ENCODE results near the gene LEMD1. TPM values are rescaled to one million over a fixed set of nuclear protein-coding genes. Genes with fewer than 3 reads are reported as not detected.

LEMD1 gene
- polyA plus RNA-seq, 1 donor from 2014 or later, result 67.6 TPM

- Histone ChIP-seq H3K4me3 (ENCODE audit: low read length) (no peak overlapping the region), H3K9me3 (ENCODE audit: low read length) (no peaks in the 10 kb centered on the region), H3F3A (ENCODE audit: insufficient read depth, low read length, poor library complexity, severe bottlenecking) (no peaks in the 10 kb centered on the region), H3K27ac (ENCODE audit: low read length) (no peak overlapping the region), H3K36me3 (ENCODE audit: insufficient read depth, low read length) (no peaks in the 10 kb centered on the region), H3K27me3 (ENCODE audit: insufficient read depth, low read depth, low read length) (no peaks in the 10 kb centered on the region), H4K20me1 (ENCODE audit: insufficient read depth) (no peaks in the 10 kb centered on the region), H3K4me2 (ENCODE audit: low read length) (no peak overlapping the region), H3K9me2 (ENCODE audit: insufficient read depth, low read length) (no peaks in the 10 kb centered on the region), H2AFZ (ENCODE audit: low read depth, low read length) (no peak overlapping the region), H3K79me2 (replicated peaks; ENCODE audit: insufficient read depth, low read length) (no peaks in the 10 kb centered on the region), H3K9ac (ENCODE audit: low read length) (no peak overlapping the region)
- TF ChIP-seq EP300 (conservative IDR thresholded peaks at IDR 0.05; ENCODE audit: poor library complexity, severe bottlenecking) (no peak), POLR2AphosphoS5 (IDR thresholded peaks at IDR 0.05) (no peak), TAF1 (IDR thresholded peaks at IDR 0.05; ENCODE audit: low read depth) (no peak), SMC3 (conservative IDR thresholded peaks at IDR 0.05; ENCODE audit: poor library complexity) (no peak), RAD21 (conservative IDR thresholded peaks at IDR 0.05) (no peak), EZH2 (IDR thresholded peaks at IDR 0.05; ENCODE audit: borderline replicate concordance, insufficient read depth, low read length, poor library complexity, severe bottlenecking) (no peak), CTCF (IDR thresholded peaks at IDR 0.05; ENCODE audit: poor library complexity, severe bottlenecking) (no peak), REST (IDR thresholded peaks at IDR 0.05; ENCODE audit: borderline replicate concordance) (no peak), MXI1 (conservative IDR thresholded peaks at IDR 0.05; ENCODE audit: poor library complexity, severe bottlenecking) (no peak)
Observed at GRCh38 chr1:205375835-205376545, 45.9 kb downstream of the LEMD1 start.

- Histone ChIP-seq H3K79me2 (replicated peaks; ENCODE audit: insufficient read depth, low read length) (no peaks in the 10 kb centered on the region), H3K4me3 (ENCODE audit: low read length) (no peak overlapping the region), H3K9ac (ENCODE audit: low read length) (no peak overlapping the region), H3F3A (ENCODE audit: insufficient read depth, low read length, poor library complexity, severe bottlenecking) (no peaks in the 10 kb centered on the region), H3K4me2 (ENCODE audit: low read length) (no peak overlapping the region), H3K9me3 (ENCODE audit: low read length) (no peaks in the 10 kb centered on the region), H3K9me2 (ENCODE audit: insufficient read depth, low read length) (no peaks in the 10 kb centered on the region), H4K20me1 (ENCODE audit: insufficient read depth) (no peaks in the 10 kb centered on the region), H3K27ac (ENCODE audit: low read length) (no peak overlapping the region), H2AFZ (ENCODE audit: low read depth, low read length) (no peak overlapping the region), H3K27me3 (ENCODE audit: insufficient read depth, low read depth, low read length) (no peaks in the 10 kb centered on the region), H3K36me3 (ENCODE audit: insufficient read depth, low read length) (no peaks in the 10 kb centered on the region)
- TF ChIP-seq POLR2AphosphoS5 (IDR thresholded peaks at IDR 0.05) (no peak), REST (IDR thresholded peaks at IDR 0.05; ENCODE audit: borderline replicate concordance) (no peak), MXI1 (conservative IDR thresholded peaks at IDR 0.05; ENCODE audit: poor library complexity, severe bottlenecking) (no peak), TAF1 (IDR thresholded peaks at IDR 0.05; ENCODE audit: low read depth) (no peak), EP300 (conservative IDR thresholded peaks at IDR 0.05; ENCODE audit: poor library complexity, severe bottlenecking) (no peak), RAD21 (conservative IDR thresholded peaks at IDR 0.05) (no peak), EZH2 (IDR thresholded peaks at IDR 0.05; ENCODE audit: borderline replicate concordance, insufficient read depth, low read length, poor library complexity, severe bottlenecking) (no peak), CTCF (IDR thresholded peaks at IDR 0.05; ENCODE audit: poor library complexity, severe bottlenecking) (no peak), SMC3 (conservative IDR thresholded peaks at IDR 0.05; ENCODE audit: poor library complexity) (no peak)
Observed at GRCh38 chr1:205374210-205375078, 47.4 kb downstream of the LEMD1 start.
